HepG2 (cell line): Measurements from ENCODE around the gene C4orf33. TPM values are rescaled to one million over a fixed set of nuclear protein-coding genes. Genes with fewer than 3 reads are reported as not detected.
A peak's percentile ranks its signal among the peaks of the same experiment; 100 is the strongest.

Source experiments
- AGO1 ChIP-seq: fragments of 200-400 bp; formaldehyde crosslinking; IDR thresholded peaks from 2 replicates; pipeline ENCODE4 v1.6.1; 2017; ENCODE audit warnings: mild to moderate bottlenecking, low read depth, low read length, moderate library complexity; ENCODE audit not compliant: poor library complexity, severe bottlenecking
- PHF8 ChIP-seq: sonication (generic); formaldehyde crosslinking; IDR thresholded peaks from 2 replicates; pipeline ENCODE4 v1.5.0; 2020; ENCODE audit warnings: missing genetic modification reagents
- ZNF605 ChIP-seq: sonication (generic); formaldehyde crosslinking; IDR thresholded peaks from 2 replicates; pipeline ENCODE4 v1.8.0; 2022; ENCODE audit warnings: mild to moderate bottlenecking, missing genetic modification reagents
- polyA plus RNA-seq, 8 experiments: library from polyadenylated mRNA; depleted of rRNA in 3 of 8; stranded (reverse) in 7 of 8; unstranded in 1 of 8; fragments of >200 nt; fragmentation: Illumina TruSeq in 4 of 8; extraction: Trizol in 4 of 8; gene quantifications; 2 replicates each; pipeline versions ENCODE4 v1.2.1 to v1.2.3, GENCODE V29; 2011 to 2016; ENCODE audit warnings: low read depth in 4 of 8, missing spikeins in 1 of 8, mixed read lengths in 1 of 8; ENCODE audit not compliant: insufficient read depth in 1 of 8
- total RNA-seq, 5 experiments: library from RNA; depleted of rRNA; stranded (reverse); fragments of >200 nt; fragmentation: Illumina TruSeq; extraction: Trizol; gene quantifications; 2 replicates each; pipeline ENCODE4 v1.2.3, GENCODE V29; 2016; ENCODE audit warnings: low read depth in 1 of 5
- TF ChIP-seq, protein P1 (sequence below), 2 experiments: sonication (generic) in 1 of 2; formaldehyde crosslinking in 1 of 2; IDR thresholded peaks; 2 replicates each; pipeline versions ENCODE4 v1.6.1 to v1.9.0; 2014 to 2022; ENCODE audit warnings: antibody characterized with exemption in 1 of 2, borderline replicate concordance in 1 of 2, inconsistent platforms in 1 of 2, low read depth in 1 of 2, missing genetic modification reagents in 1 of 2
- TF ChIP-seq, protein P2 (sequence below): sonication (generic); formaldehyde crosslinking; IDR thresholded peaks from 2 replicates; pipeline ENCODE4 v1.4.0; 2020; ENCODE audit warnings: mild to moderate bottlenecking, low read depth, missing genetic modification reagents

C4orf33 gene
- total and polyA plus RNA-seq, 2 of the 13 experiments (the other 11 are each of a cell fraction or from before 2014, with no cell fraction given), result 2.8 to 3.3 TPM

DNA sequence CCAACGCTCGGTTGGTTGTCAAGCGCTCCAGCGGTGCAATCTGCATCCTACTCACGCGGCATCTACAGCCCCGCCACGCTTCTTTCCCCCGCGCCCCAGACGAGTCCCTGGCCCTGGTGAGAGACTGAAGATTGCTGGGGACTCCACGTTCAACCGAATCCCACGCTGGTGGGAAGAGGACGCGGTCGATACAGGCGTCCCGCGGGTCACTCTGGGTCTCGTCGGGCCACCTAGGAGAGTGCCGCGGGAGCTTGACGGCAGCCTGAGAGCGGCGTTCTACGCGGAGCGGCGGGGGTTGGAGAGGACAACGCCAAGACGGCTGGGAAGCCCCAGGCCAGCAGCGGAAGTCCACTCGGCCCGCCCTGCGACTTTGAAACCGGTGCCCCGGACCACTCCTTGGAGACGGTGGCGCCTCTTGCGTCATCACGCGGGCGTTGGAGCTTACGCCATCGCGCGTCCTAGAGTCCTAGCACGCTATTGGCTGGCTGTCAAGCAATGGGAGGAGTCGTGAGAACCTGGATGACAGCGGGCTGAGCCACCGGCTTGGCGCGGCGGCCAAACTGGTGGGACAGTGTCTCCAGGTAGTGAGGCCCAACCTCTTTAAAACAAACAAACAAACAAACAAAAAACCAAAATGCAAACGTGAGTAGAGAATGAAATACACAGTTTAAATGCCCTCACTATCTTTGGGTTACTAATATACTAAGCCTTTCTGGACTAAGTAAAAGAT is 2.6 kb upstream of the C4orf33 start, which contains the start of gene SCLT1 (continued):
- TF ChIP-seq, protein P1, sequence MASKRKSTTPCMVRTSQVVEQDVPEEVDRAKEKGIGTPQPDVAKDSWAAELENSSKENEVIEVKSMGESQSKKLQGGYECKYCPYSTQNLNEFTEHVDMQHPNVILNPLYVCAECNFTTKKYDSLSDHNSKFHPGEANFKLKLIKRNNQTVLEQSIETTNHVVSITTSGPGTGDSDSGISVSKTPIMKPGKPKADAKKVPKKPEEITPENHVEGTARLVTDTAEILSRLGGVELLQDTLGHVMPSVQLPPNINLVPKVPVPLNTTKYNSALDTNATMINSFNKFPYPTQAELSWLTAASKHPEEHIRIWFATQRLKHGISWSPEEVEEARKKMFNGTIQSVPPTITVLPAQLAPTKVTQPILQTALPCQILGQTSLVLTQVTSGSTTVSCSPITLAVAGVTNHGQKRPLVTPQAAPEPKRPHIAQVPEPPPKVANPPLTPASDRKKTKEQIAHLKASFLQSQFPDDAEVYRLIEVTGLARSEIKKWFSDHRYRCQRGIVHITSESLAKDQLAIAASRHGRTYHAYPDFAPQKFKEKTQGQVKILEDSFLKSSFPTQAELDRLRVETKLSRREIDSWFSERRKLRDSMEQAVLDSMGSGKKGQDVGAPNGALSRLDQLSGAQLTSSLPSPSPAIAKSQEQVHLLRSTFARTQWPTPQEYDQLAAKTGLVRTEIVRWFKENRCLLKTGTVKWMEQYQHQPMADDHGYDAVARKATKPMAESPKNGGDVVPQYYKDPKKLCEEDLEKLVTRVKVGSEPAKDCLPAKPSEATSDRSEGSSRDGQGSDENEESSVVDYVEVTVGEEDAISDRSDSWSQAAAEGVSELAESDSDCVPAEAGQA (IDR thresholded peaks at IDR 0.05; ENCODE audit: low read depth), result peak; percentile 95
- TF ChIP-seq, protein P1 (CRISPR knock-in tag; IDR thresholded peaks at IDR 0.05; ENCODE audit: borderline replicate concordance), result no peak
- TF ChIP-seq AGO1 (peak; percentile 48), ZNF605 (CRISPR knock-in tag) (peak; percentile 70; the same call in 1 of the 2 replicates), PHF8 (CRISPR knock-in tag) (peak; percentile 84)
- TF ChIP-seq, protein P2, sequence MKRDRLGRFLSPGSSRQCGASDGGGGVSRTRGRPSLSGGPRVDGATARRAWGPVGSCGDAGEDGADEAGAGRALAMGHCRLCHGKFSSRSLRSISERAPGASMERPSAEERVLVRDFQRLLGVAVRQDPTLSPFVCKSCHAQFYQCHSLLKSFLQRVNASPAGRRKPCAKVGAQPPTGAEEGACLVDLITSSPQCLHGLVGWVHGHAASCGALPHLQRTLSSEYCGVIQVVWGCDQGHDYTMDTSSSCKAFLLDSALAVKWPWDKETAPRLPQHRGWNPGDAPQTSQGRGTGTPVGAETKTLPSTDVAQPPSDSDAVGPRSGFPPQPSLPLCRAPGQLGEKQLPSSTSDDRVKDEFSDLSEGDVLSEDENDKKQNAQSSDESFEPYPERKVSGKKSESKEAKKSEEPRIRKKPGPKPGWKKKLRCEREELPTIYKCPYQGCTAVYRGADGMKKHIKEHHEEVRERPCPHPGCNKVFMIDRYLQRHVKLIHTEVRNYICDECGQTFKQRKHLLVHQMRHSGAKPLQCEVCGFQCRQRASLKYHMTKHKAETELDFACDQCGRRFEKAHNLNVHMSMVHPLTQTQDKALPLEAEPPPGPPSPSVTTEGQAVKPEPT (CRISPR knock-in tag), result peak; percentile 91
